Suprapubic skin (tissue), 3 donors: ENCODE measurements around the gene LYG1.

Source experiments
- EP300 ChIP-seq: sonication (generic); formaldehyde crosslinking; IDR thresholded peaks from one replicate; pipeline ENCODE4 v1.6.1; 2017; ENCODE audit warnings: antibody characterized with exemption
- TF ChIP-seq, protein P1 (sequence below), 2 donors: fragments of 200-600 bp in 1 of 2; fragments of 450-650 bp in 1 of 2; sonication (generic) in 1 of 2; IDR thresholded peaks; one replicate each; pipeline ENCODE4 v1.5.1; 2016 to 2019; ENCODE audit warnings: antibody characterized with exemption in 2 of 2, mild to moderate bottlenecking in 1 of 2, moderate library complexity in 1 of 2

DNA sequence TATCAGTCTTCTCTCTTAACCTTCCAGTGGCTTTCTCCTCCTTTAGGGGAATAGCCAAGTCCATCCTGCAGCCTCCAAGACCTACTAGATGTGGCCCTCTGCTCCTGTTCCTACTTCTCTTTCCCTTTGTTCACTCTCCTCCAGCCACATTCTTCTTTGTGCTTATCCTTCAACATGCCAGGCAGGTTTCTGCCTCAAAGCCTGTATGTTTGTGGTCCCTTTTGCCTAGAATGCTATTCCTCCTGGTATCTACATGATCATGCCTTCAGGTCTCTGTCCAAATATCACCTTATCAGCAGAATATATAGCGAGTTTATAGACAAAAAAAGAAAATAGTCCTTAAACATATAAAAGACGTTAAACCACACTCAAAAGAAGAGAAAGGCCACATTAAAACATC is 51.0 kb downstream of the LYG1 start:
- TF ChIP-seq, protein P1, sequence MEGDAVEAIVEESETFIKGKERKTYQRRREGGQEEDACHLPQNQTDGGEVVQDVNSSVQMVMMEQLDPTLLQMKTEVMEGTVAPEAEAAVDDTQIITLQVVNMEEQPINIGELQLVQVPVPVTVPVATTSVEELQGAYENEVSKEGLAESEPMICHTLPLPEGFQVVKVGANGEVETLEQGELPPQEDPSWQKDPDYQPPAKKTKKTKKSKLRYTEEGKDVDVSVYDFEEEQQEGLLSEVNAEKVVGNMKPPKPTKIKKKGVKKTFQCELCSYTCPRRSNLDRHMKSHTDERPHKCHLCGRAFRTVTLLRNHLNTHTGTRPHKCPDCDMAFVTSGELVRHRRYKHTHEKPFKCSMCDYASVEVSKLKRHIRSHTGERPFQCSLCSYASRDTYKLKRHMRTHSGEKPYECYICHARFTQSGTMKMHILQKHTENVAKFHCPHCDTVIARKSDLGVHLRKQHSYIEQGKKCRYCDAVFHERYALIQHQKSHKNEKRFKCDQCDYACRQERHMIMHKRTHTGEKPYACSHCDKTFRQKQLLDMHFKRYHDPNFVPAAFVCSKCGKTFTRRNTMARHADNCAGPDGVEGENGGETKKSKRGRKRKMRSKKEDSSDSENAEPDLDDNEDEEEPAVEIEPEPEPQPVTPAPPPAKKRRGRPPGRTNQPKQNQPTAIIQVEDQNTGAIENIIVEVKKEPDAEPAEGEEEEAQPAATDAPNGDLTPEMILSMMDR (IDR thresholded peaks at IDR 0.05): no peak
- no peak for TF ChIP-seq EP300
